ENCODE results near the gene FTSJ1. TPM values are rescaled to one million over a fixed set of nuclear protein-coding genes. Genes with fewer than 3 reads are reported as not detected.

Gene FTSJ1
- total and polyA plus RNA-seq, 3 donors from 2014 or later = 38.0 to 50.9 (median 46.4) TPM

DNA sequence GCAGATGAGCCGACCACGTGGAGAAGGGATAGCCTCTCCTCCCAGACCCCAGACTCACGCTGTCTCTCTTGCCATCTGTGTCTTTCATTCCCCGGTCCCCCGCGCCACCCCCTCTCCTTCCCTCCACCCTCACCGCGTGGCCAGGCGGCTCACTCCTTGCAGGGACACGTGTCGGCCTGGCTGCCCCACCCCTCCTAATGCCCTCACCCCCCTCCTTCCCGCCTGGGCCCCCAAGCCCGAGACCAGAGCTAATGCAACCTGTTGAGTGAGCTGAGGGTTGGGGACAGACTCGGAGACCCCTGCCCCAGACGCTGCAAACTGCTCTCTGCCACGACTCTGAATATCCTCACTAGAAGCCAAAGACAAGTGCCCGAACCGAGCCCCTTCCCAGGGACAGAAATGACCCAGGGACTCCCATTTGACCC is 7.7 kb upstream of the FTSJ1 start:
- WGBS, 2 donors = 45 to 52% methylated on average over 4 to 14 of the region's 18 CpGs
- TF ChIP-seq, protein P1, sequence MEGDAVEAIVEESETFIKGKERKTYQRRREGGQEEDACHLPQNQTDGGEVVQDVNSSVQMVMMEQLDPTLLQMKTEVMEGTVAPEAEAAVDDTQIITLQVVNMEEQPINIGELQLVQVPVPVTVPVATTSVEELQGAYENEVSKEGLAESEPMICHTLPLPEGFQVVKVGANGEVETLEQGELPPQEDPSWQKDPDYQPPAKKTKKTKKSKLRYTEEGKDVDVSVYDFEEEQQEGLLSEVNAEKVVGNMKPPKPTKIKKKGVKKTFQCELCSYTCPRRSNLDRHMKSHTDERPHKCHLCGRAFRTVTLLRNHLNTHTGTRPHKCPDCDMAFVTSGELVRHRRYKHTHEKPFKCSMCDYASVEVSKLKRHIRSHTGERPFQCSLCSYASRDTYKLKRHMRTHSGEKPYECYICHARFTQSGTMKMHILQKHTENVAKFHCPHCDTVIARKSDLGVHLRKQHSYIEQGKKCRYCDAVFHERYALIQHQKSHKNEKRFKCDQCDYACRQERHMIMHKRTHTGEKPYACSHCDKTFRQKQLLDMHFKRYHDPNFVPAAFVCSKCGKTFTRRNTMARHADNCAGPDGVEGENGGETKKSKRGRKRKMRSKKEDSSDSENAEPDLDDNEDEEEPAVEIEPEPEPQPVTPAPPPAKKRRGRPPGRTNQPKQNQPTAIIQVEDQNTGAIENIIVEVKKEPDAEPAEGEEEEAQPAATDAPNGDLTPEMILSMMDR (IDR thresholded peaks at IDR 0.05) = no peak
- no peak for TF ChIP-seq POLR2A (IDR thresholded peaks at IDR 0.05)
- no peaks in the 10 kb centered on the region for H3K36me3 ChIP-seq (ENCODE audit: low read depth, missing control alignments)
- peaks cover under 1% of the 10 kb centered on the region for H3K4me1 ChIP-seq
- intact Hi-C loops (cut with DNase I; ENCODE audit: low total_unique reads) = no loop called here
- H3K27me3 ChIP-seq = no peaks in the 10 kb centered on the region
- H3K27ac ChIP-seq = no peak overlapping the region
- no peaks in the 10 kb centered on the region for H3K9me3 ChIP-seq
- no peak overlapping the region for H3K4me3 ChIP-seq
- DNase-seq = no peak

- intact Hi-C loops (cut with DNase I; ENCODE audit: low total_unique reads) = no loop called here
- TF ChIP-seq, protein P1 (IDR thresholded peaks at IDR 0.05) = no peak
- no peak for TF ChIP-seq POLR2A (IDR thresholded peaks at IDR 0.05)
- no peak overlapping the region for H3K4me3 ChIP-seq
- DNase-seq = no peak
- no peaks in the 10 kb centered on the region for H3K36me3 ChIP-seq (ENCODE audit: low read depth, missing control alignments)
- peaks cover 7% of the 10 kb centered on the region for H3K4me1 ChIP-seq
- 70 to 82% methylated on average over 6 to 22 of the region's 23 CpGs for WGBS, 2 donors
- H3K27ac ChIP-seq = no peak overlapping the region
- no peaks in the 10 kb centered on the region for H3K27me3 ChIP-seq
- H3K9me3 ChIP-seq = no peaks in the 10 kb centered on the region
Measured at GRCh38 chrX:48468693-48469691, 7.0 kb upstream of the FTSJ1 start.

GRCh38 chrX:48470110-48470832 is 5.7 kb upstream of the FTSJ1 start, which contains the start of gene SLC38A5:
TSS of gene SLC38A5 (minus strand) at chrX:48470260. CDS start at chrX:48467924, 2,336 bp downstream.
- TF ChIP-seq, protein P1 (IDR thresholded peaks at IDR 0.05) = no peak
- TF ChIP-seq POLR2A (IDR thresholded peaks at IDR 0.05) = no peak
- 83 to 95% methylated on average over 3 to 9 of the region's 18 CpGs for WGBS, 2 donors
- Histone ChIP-seq H3K36me3 (ENCODE audit: low read depth, missing control alignments) (no peaks in the 10 kb centered on the region), H3K4me1 (peaks cover 7% of the 10 kb centered on the region), H3K4me3 (no peak within 1 kb of the TSS), H3K9me3 (no peaks in the 10 kb centered on the region), H3K27ac (no peak within 1 kb of the TSS), H3K27me3 (no peaks in the 10 kb centered on the region)
- intact Hi-C loops (cut with DNase I; ENCODE audit: low total_unique reads) = no loop called here
- no peak for DNase-seq

GRCh38 chrX:48470833-48471118 is 5.2 kb upstream of the FTSJ1 start:
- Histone ChIP-seq H3K4me1 (peaks cover 7% of the 10 kb centered on the region), H3K9me3 (no peaks in the 10 kb centered on the region), H3K36me3 (ENCODE audit: low read depth, missing control alignments) (no peaks in the 10 kb centered on the region), H3K27me3 (no peaks in the 10 kb centered on the region), H3K4me3 (no peak overlapping the region), H3K27ac (no peak overlapping the region)
- intact Hi-C loops (cut with DNase I; ENCODE audit: low total_unique reads) = no loop called here
- no peak for DNase-seq
- TF ChIP-seq, protein P1 (IDR thresholded peaks at IDR 0.05) = no peak
- TF ChIP-seq POLR2A (IDR thresholded peaks at IDR 0.05) = no peak
- 86 to 93% methylated on average over 3 to 9 of the region's 9 CpGs for WGBS, 2 donors
